Kidney (tissue), 14 donors: ENCODE data around the gene USH1C. TPM values are rescaled to one million over a fixed set of nuclear protein-coding genes. Genes with fewer than 3 reads are reported as not detected.

Experiments used
- DNase-seq, 5 donors: peaks; one replicate each; pipeline ENCODE4 v3.0.0-alpha.2; 2013 to 2020
- FAIRE-seq: peaks from 2 replicates; lab custom pipeline; 2012; peaks lifted over from hg19 to GRCh38; lab: Jason Lieb, UNC
- H3K27ac ChIP-seq, 2 donors: one replicate each; pipeline ENCODE4 v1.7.0; 2013; ENCODE audit warnings: low read depth in 2 of 2, low read length in 2 of 2, inconsistent platforms in 1 of 2
- H3K27me3 ChIP-seq: one replicate; pipeline ENCODE4 v1.7.1; 2013; ENCODE audit warnings: low read length, inconsistent platforms; ENCODE audit not compliant: control insufficient read depth, insufficient read depth
- H3K36me3 ChIP-seq, 3 donors: one replicate each; pipeline versions ENCODE4 v1.7.0 to v1.7.1; 2013; ENCODE audit warnings: low read length in 3 of 3, control low read depth in 1 of 3, inconsistent platforms in 1 of 3; ENCODE audit not compliant: insufficient read depth in 3 of 3, control insufficient read depth in 2 of 3
- H3K4me1 ChIP-seq, 3 donors: one replicate each; pipeline versions ENCODE4 v1.7.0 to v1.7.1; 2013; ENCODE audit warnings: low read length in 3 of 3, inconsistent platforms in 1 of 3, low read depth in 1 of 3; ENCODE audit not compliant: control insufficient read depth in 2 of 3, insufficient read depth in 2 of 3
- H3K4me3 ChIP-seq, 3 donors: one replicate each; pipeline versions ENCODE4 v1.7.0 to v1.8.1; 2013; ENCODE audit warnings: low read length in 3 of 3, control low read depth in 1 of 3, inconsistent platforms in 1 of 3
- H3K9ac ChIP-seq, 3 donors: one replicate each; pipeline versions ENCODE4 v1.7.0 to v1.7.1; 2013; ENCODE audit warnings: low read length in 3 of 3, control low read depth in 1 of 3, inconsistent platforms in 1 of 3
- H3K9me3 ChIP-seq, 3 donors: one replicate each; pipeline versions ENCODE4 v1.7.0 to v1.7.1; 2013; ENCODE audit warnings: low read length in 3 of 3, control low read depth in 1 of 3, inconsistent platforms in 1 of 3; ENCODE audit not compliant: control insufficient read depth in 2 of 3, insufficient read depth in 1 of 3
- intact Hi-C: fragments of 100-400 bp; cut with DNase I; formaldehyde crosslinking; loops from one replicate; pipeline ENCODE4 v1.11.1; 2022
- polyA plus RNA-seq: library from polyadenylated mRNA; stranded (reverse); fragments of 350-450 nt; fragmentation: Illumina TruSeq; extraction: RNeasy Lipid Tissue Mini Kit (QIAGEN cat#74804); gene quantifications from one replicate; pipeline ENCODE4 v1.2.3, GENCODE V29; 2014; ENCODE audit warnings: low read depth, low replicate concordance; ENCODE audit not compliant: insufficient read depth
- total RNA-seq: library from RNA; stranded (reverse); fragmentation: NEBNext Ultra II Directional; extraction: Animal tissue kit (Norgen Biotek cat#: 25700); gene quantifications from one replicate; pipeline ENCODE4 v1.2.1, GENCODE V29; 2021
- TF ChIP-seq, protein P1 (sequence below): IDR thresholded peaks from 3 replicates; pipeline ENCODE4 v1.5.1; 2012; ENCODE audit warnings: mild to moderate bottlenecking, moderate library complexity, borderline replicate concordance; ENCODE audit not compliant: insufficient read depth; ENCODE audit errors: extremely low read depth
- donor health status: control.
- donor health status: control.
- donor health status: control.
- donor health status: control.
- donor health status: control.
- donor health status: DM: yes; HTN: yes; CAD: no.
- donor health status: Normal renal cell carcinoma (clear cell type).

USH1C gene
- total and polyA plus RNA-seq, 2 donors from 2014 or later = 38.6 to 107 TPM

DNA sequence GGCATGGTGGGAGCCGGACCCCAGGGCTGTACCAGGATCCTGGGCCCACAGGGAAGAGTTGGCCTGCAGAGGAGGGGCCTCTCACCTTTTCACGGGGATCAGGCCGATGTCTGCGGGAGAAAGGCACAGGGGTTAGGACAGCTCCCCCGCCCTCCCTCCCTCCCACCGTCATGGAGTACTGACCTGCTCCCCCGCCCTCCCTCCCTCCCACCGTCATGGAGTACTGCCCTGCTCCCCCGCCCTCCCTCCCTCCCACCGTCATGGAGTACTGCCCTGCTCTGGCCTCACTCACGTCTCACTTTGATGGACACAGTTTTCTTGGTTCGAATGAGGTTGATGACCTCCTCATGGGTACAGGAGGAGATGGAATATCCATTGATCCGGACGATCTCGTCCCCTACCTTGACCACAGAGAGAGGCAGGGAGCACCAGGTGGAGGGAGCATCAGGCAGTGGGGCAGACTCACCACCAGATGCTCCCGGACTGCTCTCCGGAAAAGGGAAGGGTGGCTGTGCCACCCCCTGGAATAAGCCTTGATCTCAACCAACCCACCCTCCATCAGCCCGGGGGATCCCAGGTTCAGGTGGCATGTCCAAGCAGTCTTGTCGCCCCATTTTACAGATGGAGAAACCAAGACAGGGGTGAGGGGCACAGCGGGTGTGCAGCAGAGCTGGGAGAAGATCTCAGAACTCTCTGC, 17.1 kb downstream of the USH1C start:
- Histone ChIP-seq H3K9me3 (no peaks in the 10 kb centered on the region), H3K9ac (no peak overlapping the region), H3K4me3 (no peak overlapping the region), H3K36me3 (peaks cover 0 to 13% (median 2%) of the 10 kb centered on the region in 3 donors), H3K27ac (peak overlapping the region in 1 of 2 donors; percentile 66), H3K27me3 (no peaks in the 10 kb centered on the region), H3K4me1 (peaks cover 0 to 20% (median 6%) of the 10 kb centered on the region in 3 donors)
- FAIRE-seq (no peak), DNase-seq (peak; percentile 39 to 94 (median 70))
- intact Hi-C loops = no loop called here
- TF ChIP-seq, protein P1, sequence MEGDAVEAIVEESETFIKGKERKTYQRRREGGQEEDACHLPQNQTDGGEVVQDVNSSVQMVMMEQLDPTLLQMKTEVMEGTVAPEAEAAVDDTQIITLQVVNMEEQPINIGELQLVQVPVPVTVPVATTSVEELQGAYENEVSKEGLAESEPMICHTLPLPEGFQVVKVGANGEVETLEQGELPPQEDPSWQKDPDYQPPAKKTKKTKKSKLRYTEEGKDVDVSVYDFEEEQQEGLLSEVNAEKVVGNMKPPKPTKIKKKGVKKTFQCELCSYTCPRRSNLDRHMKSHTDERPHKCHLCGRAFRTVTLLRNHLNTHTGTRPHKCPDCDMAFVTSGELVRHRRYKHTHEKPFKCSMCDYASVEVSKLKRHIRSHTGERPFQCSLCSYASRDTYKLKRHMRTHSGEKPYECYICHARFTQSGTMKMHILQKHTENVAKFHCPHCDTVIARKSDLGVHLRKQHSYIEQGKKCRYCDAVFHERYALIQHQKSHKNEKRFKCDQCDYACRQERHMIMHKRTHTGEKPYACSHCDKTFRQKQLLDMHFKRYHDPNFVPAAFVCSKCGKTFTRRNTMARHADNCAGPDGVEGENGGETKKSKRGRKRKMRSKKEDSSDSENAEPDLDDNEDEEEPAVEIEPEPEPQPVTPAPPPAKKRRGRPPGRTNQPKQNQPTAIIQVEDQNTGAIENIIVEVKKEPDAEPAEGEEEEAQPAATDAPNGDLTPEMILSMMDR = no peak

GRCh38 chr11:17526326-17526725, 17.9 kb downstream of the USH1C start:
- Histone ChIP-seq H3K36me3 (peaks cover 0 to 13% (median 2%) of the 10 kb centered on the region in 3 donors), H3K4me1 (peaks cover 0 to 20% (median 6%) of the 10 kb centered on the region in 3 donors), H3K27me3 (no peaks in the 10 kb centered on the region), H3K27ac (no peak overlapping the region), H3K9ac (no peak overlapping the region), H3K4me3 (no peak overlapping the region), H3K9me3 (no peaks in the 10 kb centered on the region)
- TF ChIP-seq, protein P1 = no peak
- no peak for FAIRE-seq
- intact Hi-C loops = no loop called here
- DNase-seq = peak in 1 of 5 donors; percentile 69

- Histone ChIP-seq H3K36me3 (peaks cover 0 to 13% (median 2%) of the 10 kb centered on the region in 3 donors), H3K9me3 (no peaks in the 10 kb centered on the region), H3K27me3 (no peaks in the 10 kb centered on the region), H3K4me3 (no peak overlapping the region), H3K4me1 (peaks cover 0 to 20% (median 6%) of the 10 kb centered on the region in 3 donors), H3K9ac (no peak overlapping the region), H3K27ac (no peak overlapping the region)
- TF ChIP-seq, protein P1 = no peak
- DNase-seq = peak in 2 of 5 donors; percentile 31 to 41
- intact Hi-C loops = no loop called here
- FAIRE-seq = no peak
These were observed 18.6 kb downstream of the USH1C start for GRCh38 chr11:17525570-17525969.
